GM21390 (cell line): ENCODE measurements around the gene IGLON5.

ENCODE experiments used
- ATAC-seq: cut with Tn5 transposase; IDR thresholded peaks from one replicate; pipeline ENCODE4 v1.9.1; 2021; ENCODE audit not compliant: unreplicated experiment

IGLON5 gene

DNA sequence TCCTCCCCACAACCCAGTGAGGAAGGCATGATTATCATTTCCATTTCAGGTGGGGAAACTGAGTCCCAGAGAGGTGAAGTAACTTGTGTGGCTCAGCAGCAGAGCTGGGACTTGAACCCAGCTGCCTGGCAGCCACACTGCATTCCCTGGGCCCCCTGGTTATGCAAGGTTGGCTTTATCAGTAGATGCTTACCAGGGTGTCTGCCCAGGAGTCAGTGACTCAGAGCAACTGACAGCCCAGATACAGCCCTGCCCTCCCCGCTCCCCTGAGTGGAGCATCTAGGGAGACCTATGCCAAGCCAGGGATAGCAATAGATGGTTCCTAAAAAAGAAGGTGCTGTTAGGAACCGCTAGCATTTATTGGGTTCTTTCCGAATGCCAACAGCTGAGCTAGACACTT, 5.9 kb downstream of the IGLON5 start:
- ATAC-seq = no peak

- ATAC-seq = no peak
Observed at GRCh38 chr19:51317968-51318367, 6.5 kb downstream of the IGLON5 start.

- ATAC-seq = no peak
Observed at GRCh38 chr19:51318687-51319648, 7.5 kb downstream of the IGLON5 start.

DNA sequence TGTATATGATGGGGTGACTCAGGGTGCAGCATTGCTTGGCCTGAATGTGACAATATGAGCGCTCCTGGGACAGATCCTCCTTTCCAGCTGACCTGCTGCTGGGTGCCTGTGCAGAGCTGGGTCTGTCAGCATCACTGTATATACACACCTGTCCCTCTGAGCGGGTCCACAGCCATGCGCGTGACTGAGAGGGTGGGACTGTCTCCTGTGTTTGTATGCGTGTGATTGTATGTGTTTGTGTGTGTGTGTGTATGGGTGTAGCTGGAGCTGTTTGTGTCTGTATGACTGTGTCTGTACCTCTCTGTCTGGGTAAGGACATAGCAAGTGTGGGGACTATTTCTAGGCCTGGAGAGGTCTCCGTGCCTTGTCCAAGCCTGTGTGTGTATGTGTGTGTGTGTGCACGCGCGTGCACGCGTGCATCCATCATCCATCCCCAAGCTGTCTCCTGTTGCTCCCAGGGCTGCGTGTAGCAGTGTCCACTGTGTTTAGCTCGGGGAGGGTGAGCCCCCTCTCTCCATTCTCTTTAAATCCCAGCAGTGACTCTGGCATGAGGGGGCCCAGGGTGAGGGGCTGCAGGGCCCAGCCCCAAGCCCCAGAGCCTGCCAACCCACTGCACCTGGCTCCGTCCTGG, 8.3 kb downstream of the IGLON5 start:
- ATAC-seq = no peak

DNA sequence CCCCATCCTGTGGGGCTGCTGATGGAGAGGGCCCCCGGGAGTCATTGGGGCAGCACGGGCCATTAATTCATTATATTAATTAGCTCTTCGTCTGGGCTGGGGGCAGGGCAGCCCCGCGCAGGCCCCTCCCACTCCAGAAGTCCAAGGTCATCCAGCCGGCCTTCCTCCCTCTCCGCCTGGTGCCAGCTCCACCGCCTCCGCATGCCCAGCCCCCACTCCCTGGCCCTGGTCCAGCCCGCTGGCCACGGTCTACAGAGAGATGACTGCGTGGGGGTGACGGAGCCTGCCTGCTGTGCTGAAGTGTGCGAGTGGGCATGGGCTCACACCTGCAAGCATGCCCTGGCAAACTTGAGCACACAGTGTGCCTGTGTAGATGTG, 8.8 kb downstream of the IGLON5 start:
- no peak for ATAC-seq

DNA sequence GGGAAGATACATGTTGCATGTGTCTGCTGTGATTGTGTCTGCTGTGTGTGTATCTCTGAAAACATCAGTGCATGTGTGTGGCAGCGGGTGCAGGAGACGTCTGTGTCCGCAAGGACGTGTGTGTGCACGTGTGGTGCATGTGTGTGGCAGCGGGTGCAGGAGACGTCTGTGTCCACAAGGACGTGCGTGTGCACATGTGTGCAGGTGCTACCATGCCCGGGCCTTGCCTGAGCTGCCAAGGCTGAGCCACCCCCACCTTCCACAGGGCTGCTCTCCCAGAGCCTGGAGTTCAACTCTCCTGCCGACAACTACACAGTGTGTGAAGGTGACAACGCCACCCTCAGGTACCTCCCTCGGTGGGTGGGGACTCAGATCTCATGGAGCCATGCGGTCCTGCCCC, 10.4 kb downstream of the IGLON5 start:
- no peak for ATAC-seq

- ATAC-seq = no peak
Observed at GRCh38 chr19:51323481-51324166, 12.2 kb downstream of the IGLON5 start.

- no peak for ATAC-seq
Observed at GRCh38 chr19:51324167-51324481, 12.7 kb downstream of the IGLON5 start.

DNA sequence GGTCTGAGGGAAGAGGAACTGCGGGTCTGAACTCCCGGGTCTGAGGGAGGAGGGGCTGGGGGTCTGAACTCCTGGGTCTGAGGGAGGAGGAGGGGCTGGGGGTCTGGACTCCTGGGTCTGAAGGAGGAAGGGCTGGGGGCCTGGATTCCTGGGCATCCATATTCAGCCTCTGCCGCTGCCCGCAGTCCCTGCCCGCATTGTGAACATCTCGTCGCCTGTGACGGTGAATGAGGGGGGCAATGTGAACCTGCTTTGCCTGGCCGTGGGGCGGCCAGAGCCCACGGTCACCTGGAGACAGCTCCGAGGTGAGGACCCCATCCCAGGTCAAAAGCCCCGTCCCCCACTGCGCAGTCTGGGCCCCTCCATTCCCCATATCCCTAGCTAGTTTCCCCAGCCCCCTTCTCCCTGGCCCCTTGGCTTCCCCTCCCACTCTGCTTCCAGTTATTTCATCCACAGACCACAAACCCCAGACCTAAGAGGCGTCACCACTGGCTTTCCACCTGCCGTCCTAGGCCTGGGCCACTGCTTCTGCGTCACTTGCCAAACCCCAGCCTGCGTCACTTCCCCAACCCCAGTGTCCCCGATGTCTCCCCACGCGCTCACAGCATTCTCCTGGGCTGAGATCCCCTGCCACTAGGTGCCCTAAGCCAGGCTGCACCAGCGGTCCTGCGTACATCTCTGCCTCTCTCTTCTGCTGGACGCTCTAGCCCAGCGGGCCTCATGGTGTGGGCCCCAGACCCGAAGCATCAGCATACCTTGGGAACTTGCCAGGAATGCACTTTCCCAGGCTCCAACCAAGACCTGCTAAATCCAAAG, 13.9 kb downstream of the IGLON5 start:
- ATAC-seq = no peak

DNA sequence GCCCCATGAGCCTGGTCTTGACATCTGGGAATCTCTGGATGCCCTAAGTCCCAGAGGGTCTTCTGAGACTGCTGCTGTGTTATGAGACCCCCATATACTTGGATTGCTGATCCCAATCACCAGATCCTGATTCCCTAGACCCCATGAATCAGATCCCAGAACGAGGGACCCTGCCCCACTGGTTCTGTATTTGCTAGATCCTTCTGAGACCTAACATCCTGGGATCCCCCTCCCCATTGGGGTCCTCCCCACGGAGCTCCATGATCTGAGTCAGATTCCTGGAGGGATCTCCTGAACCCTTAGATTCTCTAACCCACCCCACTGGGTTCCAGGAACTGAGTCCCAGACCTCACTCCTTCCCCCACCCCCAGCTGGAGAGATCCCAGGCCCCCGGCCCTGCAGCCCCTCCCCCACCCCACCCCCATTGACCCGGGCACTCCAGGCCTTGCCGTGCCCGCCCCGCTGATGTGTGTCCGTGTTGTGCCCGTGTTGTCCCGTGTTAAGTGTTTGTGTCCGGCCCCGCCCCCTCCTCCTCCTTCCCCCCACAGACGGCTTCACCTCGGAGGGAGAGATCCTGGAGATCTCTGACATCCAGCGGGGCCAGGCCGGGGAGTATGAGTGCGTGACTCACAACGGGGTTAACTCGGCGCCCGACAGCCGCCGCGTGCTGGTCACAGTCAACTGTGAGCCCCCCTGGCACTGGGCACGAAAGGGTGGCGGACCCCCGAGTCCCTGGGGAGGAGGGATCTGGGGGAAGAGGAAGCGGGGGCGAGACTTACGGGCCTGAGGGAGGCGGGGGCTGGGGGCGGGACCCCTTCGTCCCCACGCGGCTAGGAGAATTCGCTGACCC, 15.0 kb downstream of the IGLON5 start:
- ATAC-seq = no peak

DNA sequence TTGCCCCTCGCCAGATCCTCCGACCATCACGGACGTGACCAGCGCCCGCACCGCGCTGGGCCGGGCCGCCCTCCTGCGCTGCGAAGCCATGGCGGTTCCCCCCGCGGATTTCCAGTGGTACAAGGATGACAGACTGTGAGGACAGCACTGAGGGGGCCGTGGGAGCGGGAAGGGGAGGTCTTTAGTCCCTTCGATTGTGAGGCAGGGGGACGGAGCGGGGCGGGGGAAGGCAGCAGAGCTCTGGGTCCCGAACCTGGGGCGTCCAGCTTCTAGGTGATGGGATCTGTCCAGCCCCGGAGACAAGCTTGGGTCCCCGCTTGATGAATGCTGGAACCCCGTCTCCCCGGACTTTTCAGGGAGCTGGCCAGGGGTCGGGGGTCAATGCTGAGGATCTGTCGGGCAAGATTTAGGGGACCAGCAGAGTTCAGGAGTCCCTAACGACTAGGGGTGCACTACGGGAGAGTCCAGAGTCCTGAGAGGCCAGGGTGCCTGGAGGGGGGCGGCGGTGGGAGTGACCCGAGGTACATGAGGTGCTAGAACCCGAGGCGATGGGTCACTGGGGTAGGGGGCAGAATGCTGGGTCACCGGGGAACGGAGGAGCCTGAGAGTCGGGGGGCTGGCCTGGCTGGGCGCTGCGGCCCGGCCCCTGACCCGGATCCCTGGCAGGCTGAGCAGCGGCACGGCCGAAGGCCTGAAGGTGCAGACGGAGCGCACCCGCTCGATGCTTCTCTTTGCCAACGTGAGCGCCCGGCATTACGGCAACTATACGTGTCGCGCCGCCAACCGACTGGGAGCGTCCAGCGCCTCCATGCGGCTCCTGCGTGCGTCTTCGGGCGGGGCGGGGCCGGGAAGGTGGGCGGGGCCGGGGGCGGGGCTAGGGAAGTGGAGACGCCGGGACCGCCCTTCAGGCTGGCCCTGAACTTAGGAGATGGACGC, 15.9 kb downstream of the IGLON5 start:
- no peak for ATAC-seq

GRCh38 chr19:51329411-51329810, 18.0 kb downstream of the IGLON5 start:
- no peak for ATAC-seq

GRCh38 chr19:51330366-51330765, 18.9 kb downstream of the IGLON5 start:
- ATAC-seq = no peak

GRCh38 chr19:51331193-51331592, 19.7 kb downstream of the IGLON5 start:
- ATAC-seq = no peak

- ATAC-seq = no peak
Observed at GRCh38 chr19:51331716-51332115, 20.3 kb downstream of the IGLON5 start.

DNA sequence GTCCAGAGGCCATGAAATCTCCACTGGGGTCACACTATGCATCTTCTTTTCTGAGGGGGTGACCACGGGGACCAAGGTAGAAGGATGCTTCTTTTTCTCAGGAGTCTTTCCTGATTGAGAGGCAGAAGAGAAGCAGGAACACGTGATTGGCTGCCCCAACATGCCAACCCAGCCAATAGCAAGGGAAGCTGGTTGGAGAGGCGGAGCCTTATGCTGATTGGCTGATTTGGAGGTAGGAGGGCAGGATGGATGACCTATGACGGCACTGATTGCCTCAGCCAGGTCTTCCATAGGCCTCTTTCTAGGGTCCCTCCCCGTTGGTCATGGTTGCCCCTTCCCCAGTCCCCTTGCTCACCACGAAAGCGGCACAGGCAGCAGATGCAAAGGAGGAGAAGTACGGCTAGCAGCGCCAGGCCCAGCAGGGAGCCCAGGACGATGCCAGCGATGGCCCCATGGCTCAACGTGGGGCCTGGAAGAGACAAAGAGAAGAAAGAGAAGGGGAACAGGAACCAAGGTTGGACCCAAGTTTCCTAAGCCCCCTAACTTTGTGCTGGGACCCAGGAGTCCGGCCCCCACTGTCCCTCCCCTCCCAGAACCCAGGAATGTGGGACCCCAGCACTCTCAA, 22.5 kb downstream of the IGLON5 start:
- ATAC-seq = no peak

DNA sequence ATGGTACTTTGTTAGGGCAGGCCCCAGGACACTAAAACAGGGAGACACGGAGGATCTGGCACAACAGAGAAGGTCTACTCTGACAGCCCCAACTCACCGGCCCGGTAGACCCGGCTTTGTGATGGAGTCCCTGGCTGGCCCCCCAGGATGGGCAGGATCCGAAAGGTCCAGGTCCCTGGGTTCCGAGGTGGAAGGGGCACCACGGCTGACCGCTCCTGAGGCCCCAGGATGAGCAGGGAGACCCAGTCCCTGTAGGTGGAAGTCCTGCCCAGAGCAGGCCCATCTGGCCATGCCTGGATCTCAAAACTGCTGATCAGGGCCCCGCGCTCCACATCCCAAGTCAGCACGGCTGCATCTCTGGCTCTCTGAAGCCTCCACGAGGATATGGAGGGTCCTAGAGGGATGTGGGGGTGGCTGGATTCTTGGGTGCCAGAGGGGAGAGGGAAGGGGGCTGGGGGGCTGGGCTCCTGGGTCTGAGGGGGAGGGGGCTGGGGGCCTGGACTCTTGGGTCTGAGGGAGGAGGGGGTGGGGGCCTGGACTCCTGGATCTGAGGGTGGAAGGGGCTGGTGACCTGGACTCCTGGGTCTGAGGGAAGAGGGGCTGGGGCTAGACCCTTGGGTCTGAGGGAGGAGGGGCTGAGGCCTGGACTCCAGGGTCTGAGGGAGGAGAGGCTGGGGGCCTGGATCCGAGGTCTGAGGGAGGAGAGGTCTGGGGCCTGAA, 25.9 kb downstream of the IGLON5 start:
- no peak for ATAC-seq
